Measurements from ENCODE around the gene TBCK.

- TF ChIP-seq CTCF (IDR thresholded peaks at IDR 0.05) = no peak
- no peak for TF ChIP-seq POLR2A (IDR thresholded peaks at IDR 0.05)
Observed at GRCh38 chr4:106002994-106003393, 313.0 kb downstream of the TBCK start.

Data from uterus (tissue), 2 donors.